ENCODE measurements around the gene FAM25G.
A peak's percentile ranks its signal among the peaks of the same experiment; 100 is the strongest.

The FAM25G gene

GRCh38 chr10:47440207-47440606, 51.3 kb downstream of the FAM25G start:
- Mint-ChIP-seq H3K4me1 (no peaks in the 10 kb centered on the region), H3K9me3 (peaks cover 30% of the 10 kb centered on the region), H3K27ac (peak overlapping the region; percentile 87), H3K4me3 (no peak overlapping the region), H3K36me3 (ENCODE audit: low read depth) (no peaks in the 10 kb centered on the region), H3K27me3 (ENCODE audit: low read depth, poor library complexity) (peaks cover 8% of the 10 kb centered on the region)
- DNase-seq = no peak
- no peak for TF ChIP-seq CTCF (IDR thresholded peaks at IDR 0.05)

- H3K27ac Mint-ChIP-seq = no peak overlapping the region
- H3K36me3 Mint-ChIP-seq (ENCODE audit: low read depth) = no peaks in the 10 kb centered on the region
- H3K4me1 Mint-ChIP-seq = no peaks in the 10 kb centered on the region
- no peak overlapping the region for H3K4me3 Mint-ChIP-seq
- peaks cover 39% of the 10 kb centered on the region for H3K9me3 Mint-ChIP-seq
- H3K27me3 Mint-ChIP-seq (ENCODE audit: low read depth, poor library complexity) = peaks cover 8% of the 10 kb centered on the region
- TF ChIP-seq CTCF (IDR thresholded peaks at IDR 0.05) = peak; percentile 42
- DNase-seq = peak; percentile 32
These were observed 52.5 kb downstream of the FAM25G start for GRCh38 chr10:47438857-47439474.
